HG02610 (cell line): ENCODE data around the gene GOLGA5.
"Not testable (repeated sequence)": the region's sequence is repeated elsewhere in the genome, so short reads cannot be mapped to it uniquely, and the experiment has no call there.

ENCODE experiments used
- ATAC-seq: cut with Tn5 transposase; IDR thresholded peaks from one replicate; pipeline ENCODE4 v1.9.1; 2021; ENCODE audit warnings: mild to moderate bottlenecking, moderate library complexity; ENCODE audit not compliant: unreplicated experiment

The GOLGA5 gene

GRCh38 chr14:92819680-92820535 is 25.8 kb downstream of the GOLGA5 start:
- not testable (repeated sequence) for ATAC-seq

GRCh38 chr14:92820536-92820840 is 26.4 kb downstream of the GOLGA5 start:
- ATAC-seq: not testable (repeated sequence)

GRCh38 chr14:92830902-92831301 is 36.8 kb downstream of the GOLGA5 start:
- ATAC-seq: no peak

- ATAC-seq: no peak
Measured at GRCh38 chr14:92832137-92832700, 38.1 kb downstream of the GOLGA5 start.

GRCh38 chr14:92841930-92842329 is 47.8 kb downstream of the GOLGA5 start:
- no peak for ATAC-seq

GRCh38 chr14:92844204-92844603 is 50.1 kb downstream of the GOLGA5 start:
- peak; percentile 63 for ATAC-seq

- peak; percentile 83 for ATAC-seq
Measured at GRCh38 chr14:92846162-92846897, 52.2 kb downstream of the GOLGA5 start.

GRCh38 chr14:92847278-92847677 is 53.2 kb downstream of the GOLGA5 start:
- ATAC-seq: no peak

GRCh38 chr14:92847749-92848148 is 53.6 kb downstream of the GOLGA5 start:
- no peak for ATAC-seq

GRCh38 chr14:92848887-92849286 is 54.8 kb downstream of the GOLGA5 start:
- no peak for ATAC-seq

- no peak for ATAC-seq
Measured at GRCh38 chr14:92850492-92850891, 56.4 kb downstream of the GOLGA5 start.

GRCh38 chr14:92853136-92853535 is 59.0 kb downstream of the GOLGA5 start:
- not testable (repeated sequence) for ATAC-seq

- ATAC-seq: no peak
Measured at GRCh38 chr14:92860049-92860840, 66.1 kb downstream of the GOLGA5 start.

GRCh38 chr14:92861856-92862745 is 68.0 kb downstream of the GOLGA5 start:
- no peak for ATAC-seq

GRCh38 chr14:92863286-92864080 is 69.4 kb downstream of the GOLGA5 start:
- ATAC-seq: no peak

- no peak for ATAC-seq
Measured at GRCh38 chr14:92865674-92866073, 71.6 kb downstream of the GOLGA5 start.

- ATAC-seq: no peak
Measured at GRCh38 chr14:92866181-92866752, 72.2 kb downstream of the GOLGA5 start.

- ATAC-seq: no peak
Measured at GRCh38 chr14:92866901-92867865, 73.1 kb downstream of the GOLGA5 start.
